ENCODE results near the gene OXCT2. TPM values are rescaled to one million over a fixed set of nuclear protein-coding genes. Genes with fewer than 3 reads are reported as not detected.
"Not testable (repeated sequence)": the region's sequence is repeated elsewhere in the genome, so short reads cannot be mapped to it uniquely, and the experiment has no call there.

The OXCT2 gene
- total RNA-seq, 1 donor from 2014 or later, result 0.88 TPM

DNA sequence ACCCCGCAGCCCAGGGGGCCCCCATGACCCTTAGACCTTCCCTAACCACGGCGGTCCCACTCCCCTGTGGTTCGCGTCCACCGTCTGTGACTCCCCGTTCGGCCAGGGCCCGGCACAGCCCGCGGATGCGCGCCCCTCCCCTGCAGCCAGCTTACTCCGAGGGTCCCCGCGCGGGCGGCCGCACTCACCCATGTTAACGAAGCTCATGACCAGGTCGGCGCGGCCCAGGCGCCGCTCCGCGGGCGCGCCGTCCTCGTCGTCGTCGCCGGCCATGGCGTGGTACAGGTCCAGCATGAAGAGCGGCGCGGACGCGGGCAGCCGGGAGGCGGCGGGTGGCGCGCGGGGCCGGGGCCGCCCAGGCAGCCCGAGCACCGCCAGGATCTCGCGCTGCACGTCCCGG lies 16.8 kb upstream of the OXCT2 start:
- not testable (repeated sequence) for DNase-seq (ENCODE audit: low read depth)

DNA sequence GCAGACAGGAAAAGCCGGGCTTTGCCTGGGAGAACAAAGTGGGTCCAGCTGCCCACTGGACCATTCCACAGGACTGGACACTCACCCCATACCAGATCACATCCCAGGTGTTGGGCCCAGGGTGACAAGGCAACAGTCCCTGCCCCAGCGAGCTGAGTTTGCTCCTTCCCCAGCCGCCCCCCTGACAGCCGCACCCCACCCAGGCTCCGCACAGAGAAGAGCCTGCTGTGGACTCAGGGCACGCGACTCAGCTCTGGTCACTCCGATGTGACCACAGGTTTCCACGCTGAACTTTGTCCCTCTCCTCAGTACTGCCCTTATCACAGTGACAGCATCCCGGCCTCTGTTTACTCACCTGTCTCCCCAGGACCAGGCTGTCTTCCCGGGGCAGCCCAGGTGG lies 16.3 kb upstream of the OXCT2 start:
- DNase-seq (ENCODE audit: low read depth), result no peak

DNA sequence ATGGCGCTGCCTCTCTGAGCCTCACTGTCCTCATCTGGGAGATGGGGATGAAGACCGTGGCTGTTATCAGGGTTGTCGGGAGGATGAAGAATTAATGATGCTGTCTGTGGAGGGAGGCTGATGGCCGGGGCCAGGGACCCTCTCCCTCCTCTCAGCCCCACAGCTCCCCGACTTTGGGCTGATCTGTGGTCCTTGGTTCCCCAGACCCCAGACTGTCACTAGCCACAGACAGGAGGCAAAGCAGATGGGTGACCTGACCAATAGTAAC lies 15.9 kb upstream of the OXCT2 start:
- DNase-seq (ENCODE audit: low read depth), result not testable (repeated sequence)

GRCh38 chr1:39786303-39787107 lies 15.4 kb upstream of the OXCT2 start:
- DNase-seq (ENCODE audit: low read depth), result peak; percentile 51

- DNase-seq (ENCODE audit: low read depth), result not testable (repeated sequence)
These were observed 11.5 kb upstream of the OXCT2 start for GRCh38 chr1:39782685-39783084.

DNA sequence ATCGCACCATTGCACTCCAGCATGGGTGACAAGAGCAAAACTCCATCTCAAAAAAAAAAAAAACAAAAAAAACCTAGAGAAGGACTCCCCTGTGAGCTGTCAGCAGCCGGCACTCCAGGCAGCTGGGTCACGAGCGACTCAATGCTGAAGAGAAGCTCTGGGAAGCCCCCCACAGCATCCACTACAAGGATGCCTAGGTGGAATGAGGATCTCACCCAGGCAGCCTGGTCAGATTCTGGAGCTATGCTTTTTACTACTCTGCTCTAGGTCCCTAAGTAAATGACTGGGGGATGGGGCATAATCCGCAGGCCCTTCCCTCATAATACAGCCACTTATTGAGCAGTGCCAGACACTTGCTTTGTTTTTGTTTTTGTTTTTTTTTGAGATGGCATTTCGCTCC lies 11.0 kb upstream of the OXCT2 start:
- no peak for DNase-seq (ENCODE audit: low read depth)

- no peak for DNase-seq (ENCODE audit: low read depth)
These were observed 10.2 kb upstream of the OXCT2 start for GRCh38 chr1:39781349-39781715.

DNA sequence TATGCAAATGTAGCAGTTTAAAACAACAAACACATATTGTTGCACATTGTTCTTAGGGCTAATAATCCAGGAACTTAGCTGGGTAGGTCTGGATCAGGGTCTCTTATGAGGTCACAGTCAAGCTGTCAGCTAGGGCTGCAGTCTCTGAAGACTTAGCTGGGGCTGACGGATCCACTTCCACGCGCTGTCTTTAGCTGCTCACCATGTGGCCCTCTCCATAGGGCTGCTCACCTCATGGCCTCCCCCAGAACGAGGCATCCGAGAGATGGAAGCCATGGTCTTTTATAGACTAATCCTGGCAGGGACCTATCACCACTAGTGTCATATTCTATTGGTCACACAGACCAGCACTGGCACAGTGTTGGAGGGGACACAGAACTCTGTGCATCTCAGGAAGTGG lies 8.7 kb upstream of the OXCT2 start:
- no peak for DNase-seq (ENCODE audit: low read depth)

DNA sequence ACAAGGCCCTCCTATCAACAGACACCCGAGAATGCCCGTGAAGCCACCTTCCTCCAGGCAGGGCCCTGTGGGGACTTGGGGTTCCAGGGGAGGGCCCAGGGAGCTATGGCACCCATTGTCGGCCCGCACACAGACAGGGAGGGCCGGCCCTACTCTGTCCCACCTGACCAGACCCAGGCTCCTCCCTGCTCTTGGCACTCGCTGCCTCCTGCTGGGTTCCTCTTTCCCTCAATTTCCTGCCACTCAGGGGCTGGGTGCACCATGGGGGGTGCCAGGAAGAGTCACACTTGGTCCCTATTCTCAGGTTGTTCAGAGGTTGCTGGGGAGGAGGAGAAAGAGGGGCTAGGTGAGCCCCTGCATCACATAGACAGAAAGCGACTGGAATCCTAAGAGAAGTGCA lies 8.0 kb upstream of the OXCT2 start:
- DNase-seq (ENCODE audit: low read depth), result no peak

- not testable (repeated sequence) for DNase-seq (ENCODE audit: low read depth)
These were observed 7.4 kb upstream of the OXCT2 start for GRCh38 chr1:39778463-39779099.

DNA sequence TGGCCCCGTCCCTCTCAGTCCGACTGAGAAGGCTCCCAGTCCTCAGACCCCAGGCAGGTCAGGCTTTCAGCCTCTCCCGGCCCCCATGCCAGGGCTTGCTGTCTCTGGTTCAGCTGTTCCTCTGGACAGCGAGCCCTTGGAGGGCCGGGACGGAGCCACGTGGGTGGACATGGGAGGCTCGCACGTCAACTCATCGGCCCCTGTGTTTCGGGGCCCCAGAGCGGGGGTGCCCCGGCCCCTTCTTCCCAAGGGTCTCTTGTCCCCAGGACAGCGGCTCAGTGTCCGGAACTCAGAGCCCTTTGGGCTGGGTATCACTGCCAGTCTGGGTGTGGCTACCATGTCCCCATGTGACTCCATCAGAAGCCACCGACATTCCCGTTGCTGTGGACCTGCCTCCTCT lies 6.7 kb upstream of the OXCT2 start:
- not testable (repeated sequence) for DNase-seq (ENCODE audit: low read depth)

- DNase-seq (ENCODE audit: low read depth), result no peak
These were observed 6.2 kb upstream of the OXCT2 start for GRCh38 chr1:39777306-39777705.

DNA sequence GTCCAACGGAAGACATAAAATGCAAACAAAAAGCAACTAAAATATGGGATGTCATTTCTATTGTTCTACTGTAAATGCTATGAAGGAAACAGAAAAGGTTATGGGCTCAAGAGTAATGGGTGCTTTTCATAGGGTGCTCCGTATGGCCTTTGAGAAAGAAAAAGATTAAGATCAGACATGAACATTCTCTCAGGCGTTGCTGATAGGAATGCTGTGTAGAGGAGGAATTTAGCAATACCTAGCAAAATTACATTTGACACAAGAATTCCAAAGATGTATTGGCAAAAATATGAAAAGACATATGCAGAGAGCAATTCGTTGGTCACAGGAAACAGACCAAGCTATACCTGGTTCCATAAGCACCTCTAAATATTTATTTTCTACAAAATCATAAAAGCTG lies 5.7 kb upstream of the OXCT2 start:
- no peak for DNase-seq (ENCODE audit: low read depth)

DNA sequence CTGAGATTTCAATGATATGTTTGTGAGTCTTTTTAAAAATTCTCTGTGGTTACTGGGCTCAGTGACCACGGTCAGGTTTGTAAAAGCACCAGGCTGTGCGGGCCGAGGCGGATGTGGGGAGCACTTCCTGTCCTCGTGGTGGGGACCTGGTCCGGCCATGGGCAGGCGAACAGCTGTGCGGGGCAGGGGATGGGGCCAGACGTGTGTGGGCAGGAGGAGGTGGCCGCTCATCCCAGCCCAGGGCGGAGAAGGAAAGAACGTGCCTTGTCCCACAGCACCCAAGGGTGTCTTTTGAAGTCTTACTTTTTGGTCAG lies 5.2 kb upstream of the OXCT2 start:
- DNase-seq (ENCODE audit: low read depth), result peak; percentile 86

DNA sequence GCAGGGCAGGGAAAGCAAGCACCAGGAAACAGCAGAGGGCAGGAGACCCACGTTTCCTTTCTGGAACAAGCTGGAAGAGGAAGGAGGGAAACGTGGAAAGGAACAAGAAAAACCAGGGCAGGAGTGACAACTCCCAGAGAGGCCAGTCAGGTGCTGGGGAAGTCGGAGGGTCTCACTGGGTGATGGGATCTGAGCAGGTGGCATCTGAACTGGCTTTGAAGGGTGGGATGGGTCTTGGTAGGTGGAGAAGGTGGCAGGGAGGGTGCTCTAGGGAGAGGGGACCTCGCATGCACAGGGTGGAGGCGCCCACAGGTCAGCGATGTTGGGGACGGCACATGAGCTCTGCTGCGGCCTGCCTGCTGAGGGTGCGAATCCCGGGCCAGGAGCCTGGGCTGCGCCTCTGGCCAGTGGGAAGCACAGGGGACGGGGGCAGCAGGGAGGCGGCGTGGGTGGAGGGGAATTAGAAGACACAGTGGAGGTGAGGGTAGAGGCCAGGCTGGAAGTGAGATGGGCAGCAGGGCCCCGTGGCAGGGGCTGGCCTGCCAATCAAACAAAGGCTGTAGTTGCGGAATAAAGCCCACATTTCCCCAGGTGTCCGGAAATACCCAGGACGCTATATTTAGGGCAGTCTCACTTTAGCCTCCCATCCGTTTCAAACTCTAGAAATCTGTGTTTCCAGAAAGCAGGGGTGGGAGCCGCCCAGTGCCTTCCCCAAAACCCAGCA lies 4.7 kb upstream of the OXCT2 start:
- DNase-seq (ENCODE audit: low read depth), result not testable (repeated sequence)

DNA sequence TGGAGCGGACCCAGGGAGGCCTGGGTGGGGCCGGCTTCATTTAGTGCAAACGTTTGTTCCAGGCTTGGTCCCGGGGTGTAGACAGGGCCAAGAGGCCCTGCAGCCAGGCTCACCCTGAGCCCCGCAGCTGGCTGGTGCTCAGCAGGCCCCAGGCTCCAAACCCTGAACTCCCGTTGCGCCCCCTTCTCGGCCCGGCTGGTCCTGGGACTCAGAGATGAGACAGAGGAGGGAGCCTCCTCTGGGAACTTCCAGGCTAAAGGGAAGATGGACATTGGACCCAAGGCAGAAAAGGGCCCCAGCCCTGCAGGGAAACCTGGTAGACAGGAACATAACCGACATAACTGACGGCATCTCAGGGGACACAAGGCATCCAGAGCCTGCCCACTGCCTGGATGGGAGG lies 4.0 kb upstream of the OXCT2 start:
- DNase-seq (ENCODE audit: low read depth), result not testable (repeated sequence)

DNA sequence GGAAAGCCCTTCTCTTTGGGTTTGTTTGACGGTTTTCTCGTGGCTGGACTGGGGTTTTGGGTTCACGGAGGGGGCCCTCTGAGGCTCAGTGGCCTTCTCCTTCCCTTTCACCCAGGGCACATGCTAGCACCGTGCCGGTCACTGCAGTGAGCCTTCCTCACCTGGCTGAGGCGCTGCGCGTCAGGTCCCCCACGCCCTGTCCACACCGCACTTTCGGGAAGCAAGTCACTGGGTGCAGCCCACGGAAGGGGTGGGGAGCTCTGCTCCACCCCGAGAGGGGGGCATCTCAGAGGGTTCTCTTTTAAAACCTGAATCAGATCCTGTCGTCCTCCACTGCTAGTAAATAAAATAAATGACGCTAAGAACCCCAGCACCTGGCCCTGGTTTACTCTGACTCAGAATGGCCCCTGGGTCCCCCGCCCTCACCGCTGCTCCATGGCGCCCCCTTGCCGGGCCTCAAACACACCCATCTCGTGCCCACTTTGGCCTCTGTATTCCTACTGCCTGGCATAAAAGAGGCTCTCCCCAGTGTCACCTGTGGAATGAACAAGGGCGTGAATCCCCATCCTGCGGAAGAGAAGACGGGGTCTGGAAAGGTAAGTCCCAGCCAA lies 2.3 kb upstream of the OXCT2 start:
- not testable (repeated sequence) for DNase-seq (ENCODE audit: low read depth)

DNA sequence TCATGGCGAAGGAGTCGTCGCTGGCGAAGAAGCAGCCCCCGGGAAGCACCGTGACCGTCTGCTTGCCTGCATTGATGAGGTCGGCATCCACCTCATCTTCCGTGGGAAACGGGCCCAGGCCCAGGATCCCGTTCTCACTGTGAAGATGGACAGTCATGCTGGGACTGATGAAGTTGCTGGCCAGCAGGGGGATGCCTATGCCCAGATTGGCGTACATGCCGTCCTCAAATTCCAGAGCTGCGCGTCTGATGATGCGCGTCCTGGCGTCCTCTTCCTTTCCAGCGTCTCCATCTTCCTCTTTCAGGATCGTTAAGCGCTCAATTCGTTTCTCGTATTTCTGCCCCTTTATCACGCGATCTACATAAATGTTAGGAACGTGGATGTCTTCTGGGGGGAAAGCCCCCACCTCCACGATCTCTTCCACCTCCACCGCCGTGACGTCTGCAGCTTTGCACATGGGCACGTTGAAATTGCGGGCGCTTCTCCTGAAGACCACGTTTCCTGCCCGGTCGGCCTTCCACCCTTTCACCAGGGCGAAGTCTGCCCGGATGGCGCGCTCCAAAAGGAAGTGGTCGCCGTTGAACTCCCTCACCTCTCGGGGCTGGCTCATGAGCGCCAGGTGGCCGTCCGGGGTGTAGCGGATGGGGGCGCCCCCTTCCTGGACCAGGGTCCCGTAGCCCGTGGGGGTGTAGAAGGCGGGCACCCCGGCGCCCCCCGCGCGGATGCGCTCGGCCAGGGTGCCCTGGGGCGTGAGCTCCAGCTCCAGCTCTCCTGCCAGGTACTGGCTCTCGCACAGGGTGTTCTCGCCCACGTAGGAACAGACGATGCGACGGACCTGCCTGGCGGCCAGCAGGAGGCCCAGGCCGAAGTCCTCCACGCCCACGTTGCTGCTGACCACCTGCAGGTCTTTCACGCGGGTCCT lies 787 bp downstream of the OXCT2 start:
- DNase-seq (ENCODE audit: low read depth), result not testable (repeated sequence)

DNA sequence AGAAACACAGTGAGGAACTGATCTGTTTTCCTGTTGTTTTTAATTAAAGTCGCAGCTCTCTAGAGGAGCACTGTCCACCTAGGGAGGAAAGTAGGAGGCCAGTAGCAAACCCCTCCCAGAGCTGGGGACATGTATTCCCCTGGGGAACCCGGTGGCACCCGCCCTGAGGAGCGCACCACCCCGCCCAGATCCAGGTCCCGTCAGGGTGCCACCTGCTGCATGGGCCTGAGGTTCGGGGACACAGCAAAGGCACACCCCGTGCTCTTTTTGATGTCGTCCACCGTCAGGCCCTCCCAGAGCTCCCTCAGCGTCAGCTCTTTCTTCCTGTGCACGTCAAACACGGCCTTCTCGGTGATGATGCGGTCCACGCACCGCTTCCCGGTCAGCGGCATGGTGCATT lies 1.6 kb downstream of the OXCT2 start:
- DNase-seq (ENCODE audit: low read depth), result not testable (repeated sequence)

DNA sequence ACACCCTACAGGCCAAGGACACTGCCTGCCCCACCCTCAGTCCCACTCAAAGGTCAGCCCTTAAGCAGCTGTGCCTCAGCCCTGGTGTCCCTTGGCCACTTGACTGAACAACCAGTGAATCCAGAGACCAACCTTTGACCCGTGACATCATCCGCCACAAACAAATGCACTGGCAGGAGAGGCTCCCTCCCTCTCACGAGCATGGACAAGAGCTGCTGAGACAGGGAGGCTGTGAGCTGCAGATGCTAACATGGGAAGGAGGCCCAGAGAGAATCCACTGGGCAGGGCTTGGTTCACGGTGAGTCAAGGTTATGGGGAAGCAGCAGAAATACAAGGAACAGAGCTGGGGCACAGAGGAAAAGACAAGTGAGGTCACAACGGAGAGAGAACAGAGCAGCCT lies 4.7 kb downstream of the OXCT2 start:
- DNase-seq (ENCODE audit: low read depth), result not testable (repeated sequence)

GRCh38 chr1:39764512-39764911 lies 6.6 kb downstream of the OXCT2 start:
- DNase-seq (ENCODE audit: low read depth), result not testable (repeated sequence)
